Type B pancreatic cell (in vitro differentiated cells): ENCODE results near the gene ALOX5. TPM values are rescaled to one million over a fixed set of nuclear protein-coding genes. Genes with fewer than 3 reads are reported as not detected.

Experiments
- DNase-seq: peaks from one replicate; pipeline ENCODE4 v3.0.0; 2021; ENCODE audit warnings: mixed read lengths; ENCODE audit not compliant: unreplicated experiment; ENCODE audit errors: extremely low spot score
- H3K27ac Mint-ChIP-seq: 2 replicates; pipeline ENCODE4 v1.8.0; 2021; ENCODE audit warnings: mild to moderate bottlenecking, mixed read lengths
- H3K27me3 Mint-ChIP-seq: 2 replicates; pipeline ENCODE4 v1.8.0; 2021; ENCODE audit warnings: mixed read lengths
- H3K36me3 Mint-ChIP-seq: 2 replicates; pipeline ENCODE4 v1.8.0; 2021; ENCODE audit warnings: mixed read lengths
- H3K4me1 Mint-ChIP-seq: one replicate; pipeline ENCODE4 v1.8.0; 2021; ENCODE audit warnings: mixed read lengths; ENCODE audit not compliant: unreplicated experiment
- H3K4me3 Mint-ChIP-seq: 2 replicates; pipeline ENCODE4 v1.8.0; 2021; ENCODE audit warnings: mild to moderate bottlenecking, mixed read lengths
- H3K9me3 Mint-ChIP-seq: 2 replicates; pipeline ENCODE4 v1.8.0; 2021; ENCODE audit warnings: mixed read lengths
- total RNA-seq: library from RNA; stranded (reverse); gene quantifications from 2 replicates; pipeline ENCODE4 v1.2.1, GENCODE V29; 2021; ENCODE audit warnings: low replicate concordance
- TF ChIP-seq, protein P1 (sequence below): fragments of 200-600 bp; sonication (generic); conservative IDR thresholded peaks from 2 replicates; pipeline ENCODE4 v1.5.0; 2021; ENCODE audit warnings: antibody characterized with exemption, mild to moderate bottlenecking

Gene ALOX5
- total RNA-seq, 1 donor from 2014 or later: 7.9 TPM

DNA sequence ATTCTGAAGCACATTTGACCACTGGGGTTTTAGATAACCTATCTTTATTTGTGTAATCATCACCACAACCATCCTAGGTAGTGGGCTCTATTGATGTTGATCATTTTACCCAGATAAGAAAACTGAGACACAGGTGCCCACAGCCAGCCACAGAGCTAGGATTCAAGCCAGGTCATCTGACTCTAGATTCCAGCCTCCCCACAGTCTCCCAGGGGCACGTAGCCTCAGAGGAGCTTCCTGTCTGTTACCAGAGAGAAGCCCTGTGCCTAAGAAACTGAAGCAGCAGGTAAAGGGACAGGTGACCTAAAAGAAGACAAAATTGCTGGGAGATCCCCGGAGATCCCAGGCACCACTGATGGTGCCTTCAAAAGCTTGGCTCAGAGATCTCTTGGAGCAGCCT is 55.8 kb downstream of the ALOX5 start:
- TF ChIP-seq, protein P1, sequence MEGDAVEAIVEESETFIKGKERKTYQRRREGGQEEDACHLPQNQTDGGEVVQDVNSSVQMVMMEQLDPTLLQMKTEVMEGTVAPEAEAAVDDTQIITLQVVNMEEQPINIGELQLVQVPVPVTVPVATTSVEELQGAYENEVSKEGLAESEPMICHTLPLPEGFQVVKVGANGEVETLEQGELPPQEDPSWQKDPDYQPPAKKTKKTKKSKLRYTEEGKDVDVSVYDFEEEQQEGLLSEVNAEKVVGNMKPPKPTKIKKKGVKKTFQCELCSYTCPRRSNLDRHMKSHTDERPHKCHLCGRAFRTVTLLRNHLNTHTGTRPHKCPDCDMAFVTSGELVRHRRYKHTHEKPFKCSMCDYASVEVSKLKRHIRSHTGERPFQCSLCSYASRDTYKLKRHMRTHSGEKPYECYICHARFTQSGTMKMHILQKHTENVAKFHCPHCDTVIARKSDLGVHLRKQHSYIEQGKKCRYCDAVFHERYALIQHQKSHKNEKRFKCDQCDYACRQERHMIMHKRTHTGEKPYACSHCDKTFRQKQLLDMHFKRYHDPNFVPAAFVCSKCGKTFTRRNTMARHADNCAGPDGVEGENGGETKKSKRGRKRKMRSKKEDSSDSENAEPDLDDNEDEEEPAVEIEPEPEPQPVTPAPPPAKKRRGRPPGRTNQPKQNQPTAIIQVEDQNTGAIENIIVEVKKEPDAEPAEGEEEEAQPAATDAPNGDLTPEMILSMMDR: no peak
- H3K27ac Mint-ChIP-seq: no peak overlapping the region
- DNase-seq: no peak
- no peaks in the 10 kb centered on the region for H3K36me3 Mint-ChIP-seq
- no peak overlapping the region for H3K4me3 Mint-ChIP-seq
- H3K27me3 Mint-ChIP-seq: no peaks in the 10 kb centered on the region
- no peaks in the 10 kb centered on the region for H3K9me3 Mint-ChIP-seq
- peaks cover 5% of the 10 kb centered on the region for H3K4me1 Mint-ChIP-seq

DNA sequence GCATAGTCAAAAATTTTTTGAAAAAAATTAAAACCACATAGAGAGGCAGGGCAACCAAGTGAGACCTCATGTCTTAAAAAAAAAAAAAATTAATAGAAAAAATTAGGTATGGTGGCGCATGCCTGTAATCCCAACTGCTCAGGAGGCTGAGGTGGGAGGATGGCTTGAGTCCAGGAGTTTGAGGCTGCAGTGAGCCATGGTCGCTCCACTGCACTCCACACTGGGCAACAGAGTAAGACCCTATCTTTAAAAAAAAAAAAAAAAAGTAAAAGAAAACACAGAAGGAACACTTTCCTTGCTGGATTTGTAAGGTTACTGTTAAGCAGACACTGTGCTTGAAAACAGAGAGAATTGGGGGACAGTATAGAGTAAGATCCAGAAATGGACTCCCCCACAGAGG is 58.1 kb downstream of the ALOX5 start:
- no peak overlapping the region for H3K4me3 Mint-ChIP-seq
- no peaks in the 10 kb centered on the region for H3K36me3 Mint-ChIP-seq
- H3K27ac Mint-ChIP-seq: no peak overlapping the region
- DNase-seq: no peak
- peaks cover 5% of the 10 kb centered on the region for H3K4me1 Mint-ChIP-seq
- TF ChIP-seq, protein P1: no peak
- no peaks in the 10 kb centered on the region for H3K27me3 Mint-ChIP-seq
- H3K9me3 Mint-ChIP-seq: peaks cover 6% of the 10 kb centered on the region

DNA sequence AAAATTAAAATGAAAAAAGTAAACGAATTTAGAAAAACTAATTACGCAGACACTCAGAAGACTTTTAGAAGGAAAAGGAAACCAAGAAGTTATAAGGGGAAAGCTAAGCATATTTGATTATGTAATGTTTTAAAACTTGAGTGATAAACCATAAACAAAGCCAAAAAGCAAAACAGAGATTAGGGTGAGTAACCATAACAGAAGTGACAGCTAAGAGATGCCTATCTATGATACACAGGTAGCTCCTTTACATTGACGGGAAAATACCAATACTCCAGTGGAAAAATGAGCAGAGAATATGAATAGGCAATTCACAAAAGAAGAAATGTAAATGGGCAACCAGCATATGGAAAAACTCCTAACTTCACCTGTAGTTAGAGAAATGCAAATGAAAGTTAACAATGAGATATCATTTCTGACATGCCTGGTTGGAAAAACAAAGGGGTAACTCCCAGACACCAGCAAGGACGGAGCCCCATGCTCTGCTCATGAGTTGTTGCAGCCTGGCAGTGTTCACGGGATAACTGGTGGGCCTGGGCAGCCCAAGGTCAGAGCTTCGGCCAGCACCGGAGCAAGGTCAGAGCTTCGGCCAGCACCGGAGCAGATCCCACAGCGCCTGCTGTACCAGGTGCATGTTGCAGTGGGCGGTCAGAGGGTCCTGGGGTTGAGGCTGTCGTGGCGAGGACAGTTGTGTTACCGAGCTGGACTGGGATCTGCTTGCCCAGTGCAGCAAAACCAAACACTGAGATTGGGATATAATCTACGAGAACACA is 58.9 kb downstream of the ALOX5 start:
- H3K27me3 Mint-ChIP-seq: no peaks in the 10 kb centered on the region
- H3K4me3 Mint-ChIP-seq: no peak overlapping the region
- H3K9me3 Mint-ChIP-seq: peaks cover 6% of the 10 kb centered on the region
- DNase-seq: no peak
- H3K4me1 Mint-ChIP-seq: peaks cover 5% of the 10 kb centered on the region
- H3K36me3 Mint-ChIP-seq: no peaks in the 10 kb centered on the region
- TF ChIP-seq, protein P1: no peak
- H3K27ac Mint-ChIP-seq: no peak overlapping the region

DNA sequence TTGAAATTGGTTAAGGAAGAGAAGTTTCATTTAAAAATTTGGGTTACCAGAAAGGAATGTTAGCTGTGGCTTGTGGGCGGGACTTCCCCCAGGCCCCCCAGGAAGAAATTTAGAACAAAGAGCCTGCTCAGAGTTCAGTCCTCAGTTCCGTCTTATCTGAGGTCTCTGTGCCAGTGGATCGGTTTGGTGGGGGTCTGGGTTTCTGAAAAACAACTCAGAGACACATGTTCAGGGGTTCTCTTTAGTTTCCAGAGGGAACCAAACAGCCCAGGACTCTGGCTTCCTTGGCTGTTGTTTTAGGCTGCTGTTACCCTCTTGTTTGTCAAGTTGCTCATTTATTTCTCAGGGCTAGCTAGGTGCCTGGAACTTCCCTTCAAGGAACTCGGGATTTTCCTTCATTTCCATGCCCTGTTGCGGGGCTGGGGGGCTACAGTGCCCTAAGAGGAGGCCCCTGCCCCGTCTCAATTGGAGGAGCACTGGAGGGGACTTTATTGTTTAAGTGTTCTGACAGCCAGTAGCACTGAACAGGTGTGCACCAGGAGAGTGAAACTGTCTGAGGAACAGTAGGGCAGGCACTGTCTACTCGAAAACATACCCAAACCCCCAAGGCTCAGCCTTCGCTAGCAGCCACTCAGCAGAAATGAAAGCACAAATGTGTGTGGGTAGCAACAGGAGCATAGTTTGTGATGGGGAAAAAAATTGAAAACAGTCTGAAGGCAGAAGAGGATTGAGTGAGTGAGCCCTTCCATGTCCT is 59.9 kb downstream of the ALOX5 start:
- H3K27ac Mint-ChIP-seq: no peak overlapping the region
- DNase-seq: no peak
- TF ChIP-seq, protein P1: no peak
- no peaks in the 10 kb centered on the region for H3K36me3 Mint-ChIP-seq
- H3K4me1 Mint-ChIP-seq: peaks cover 5% of the 10 kb centered on the region
- no peak overlapping the region for H3K4me3 Mint-ChIP-seq
- no peaks in the 10 kb centered on the region for H3K27me3 Mint-ChIP-seq
- peaks cover 6% of the 10 kb centered on the region for H3K9me3 Mint-ChIP-seq

DNA sequence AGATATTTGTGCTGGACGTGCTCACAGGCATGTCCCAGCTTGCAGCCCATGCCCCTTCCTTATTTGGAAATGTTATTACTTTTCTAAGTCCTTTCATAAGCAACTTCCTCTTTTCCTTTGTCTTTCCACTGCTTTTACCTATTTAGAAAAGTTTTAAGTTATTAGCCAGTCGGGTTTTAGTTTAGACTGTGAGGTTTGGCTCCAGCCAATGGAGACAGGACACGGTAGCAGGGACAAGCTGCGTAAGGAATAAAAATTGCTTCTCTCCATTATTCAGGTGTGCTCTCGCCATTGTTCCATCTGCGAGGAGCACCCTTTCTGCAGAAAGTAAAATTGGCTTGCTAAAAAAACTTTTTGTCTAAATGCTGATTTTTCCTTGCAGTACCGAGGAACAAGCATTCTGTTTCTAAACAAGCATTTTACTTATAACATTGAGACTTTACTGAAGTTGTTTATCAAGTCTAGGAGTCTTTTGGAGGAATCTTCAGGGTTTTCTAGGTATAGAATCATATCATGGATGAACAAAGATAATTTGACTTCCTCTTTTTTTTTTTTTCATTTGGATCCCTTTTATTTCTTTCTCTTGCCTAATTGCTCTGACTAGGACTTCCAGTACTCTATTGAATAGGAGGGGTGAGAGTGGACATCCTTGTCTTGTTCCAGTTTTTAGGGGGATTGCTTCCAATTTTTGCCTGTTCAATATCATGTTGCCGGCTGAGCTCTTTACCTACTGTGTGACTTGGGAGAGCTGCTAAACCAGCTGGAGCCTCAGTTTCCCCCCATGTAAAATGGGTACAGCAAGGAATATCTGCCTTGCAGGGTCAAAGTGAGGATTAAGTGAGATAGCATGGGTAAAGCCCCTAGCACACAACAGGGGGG is 63.8 kb downstream of the ALOX5 start:
- TF ChIP-seq, protein P1: no peak
- Mint-ChIP-seq H3K4me3 (no peak overlapping the region), H3K27ac (peak overlapping the region; percentile 8)

More for the DNA sequence above, 63.8 kb downstream of the ALOX5 start:
- H3K9me3 Mint-ChIP-seq: peaks cover 6% of the 10 kb centered on the region
- H3K4me1 Mint-ChIP-seq: peaks cover 9% of the 10 kb centered on the region
- no peaks in the 10 kb centered on the region for H3K36me3 Mint-ChIP-seq
- no peaks in the 10 kb centered on the region for H3K27me3 Mint-ChIP-seq
- no peak for DNase-seq
